Stimulated activated naive CD8-positive, alpha-beta T cell treated with anti-CD3 and anti-CD28 coated beads, Interleukin-15, Interleukin-2, amounts not matched to agents 100 U/mL and 50 U/mL, for 24 hours (primary cell): ENCODE data around the gene PMM1.
"Not testable (repeated sequence)": the region's sequence is repeated elsewhere in the genome, so short reads cannot be mapped to it uniquely, and the experiment has no call there.

ENCODE experiments used
- ATAC-seq: fragments of 150-1000 bp; cut with Tn5 transposase; one replicate; pipeline ENCODE4 v1.10.0; 2021
- DNase-seq: peaks from one replicate; pipeline ENCODE4 v3.0.0; 2021

Gene PMM1

DNA sequence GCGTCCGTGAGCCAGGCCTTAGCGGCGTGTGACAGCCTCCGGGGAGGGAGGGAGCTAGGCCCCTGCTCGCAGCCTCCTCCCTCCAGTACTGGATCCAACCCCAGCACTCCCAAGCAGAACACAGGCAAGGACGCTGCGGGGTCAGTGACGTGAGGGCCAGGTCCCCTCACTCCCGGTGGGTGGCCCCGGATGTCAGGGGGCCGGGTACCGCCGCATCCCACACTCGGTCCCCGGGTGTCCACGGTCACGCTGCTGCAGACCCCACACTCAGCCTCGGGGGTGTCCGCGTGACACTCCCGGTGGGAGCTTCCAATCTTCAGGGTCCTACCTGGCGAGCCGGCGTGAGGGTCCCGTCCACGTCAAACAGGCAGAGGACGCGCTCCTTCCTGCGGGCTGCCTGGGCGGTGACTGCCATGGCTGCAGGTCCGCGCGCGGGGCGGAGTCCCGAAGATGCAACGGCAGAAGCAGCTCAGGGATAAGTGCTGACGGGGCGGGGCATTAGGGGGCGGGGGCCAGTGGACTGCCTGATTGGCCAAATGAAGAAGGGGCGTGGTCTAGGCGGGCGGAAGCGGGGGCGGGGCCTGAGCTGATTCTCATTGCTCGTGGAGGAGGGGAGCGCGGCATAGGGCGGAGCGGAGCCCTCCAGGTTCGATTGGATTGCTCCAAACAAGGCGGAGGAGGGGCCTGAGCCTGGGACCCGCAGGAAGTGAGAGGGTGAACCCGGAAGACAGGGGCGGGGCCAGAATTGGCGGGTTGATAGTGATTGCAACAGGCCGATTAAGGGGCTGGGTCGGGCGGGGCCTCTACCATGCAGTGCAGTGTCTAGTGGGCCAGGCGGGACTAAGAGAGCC, at the start of gene PMM1:
Gene PMM1 (minus strand): TSS at position 450 of the 851 bp plus-strand sequence. CDS start 35 bp downstream, at position 415.
- ATAC-seq (peak; percentile 99), DNase-seq (peak; percentile 100)

DNA sequence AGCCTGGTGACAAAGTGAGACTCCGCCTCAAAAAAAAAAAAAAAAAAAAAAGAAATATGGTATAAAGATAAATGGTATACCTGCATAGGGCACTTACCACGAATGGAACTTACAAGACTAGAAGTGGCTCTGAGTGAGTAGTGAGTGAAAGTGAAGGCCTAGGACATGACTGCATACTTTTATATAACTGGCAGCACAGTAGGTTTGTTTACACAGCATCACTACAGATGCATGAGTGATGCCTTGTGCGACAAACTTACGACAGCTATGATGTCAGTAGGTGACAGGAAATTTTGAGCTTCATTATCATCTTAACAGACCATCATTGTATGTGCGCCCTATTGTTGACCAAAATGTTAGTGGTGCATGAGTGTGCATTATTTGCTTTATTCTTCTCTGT, 49.1 kb upstream of the PMM1 start:
- DNase-seq, result no peak
- no peak for ATAC-seq

DNA sequence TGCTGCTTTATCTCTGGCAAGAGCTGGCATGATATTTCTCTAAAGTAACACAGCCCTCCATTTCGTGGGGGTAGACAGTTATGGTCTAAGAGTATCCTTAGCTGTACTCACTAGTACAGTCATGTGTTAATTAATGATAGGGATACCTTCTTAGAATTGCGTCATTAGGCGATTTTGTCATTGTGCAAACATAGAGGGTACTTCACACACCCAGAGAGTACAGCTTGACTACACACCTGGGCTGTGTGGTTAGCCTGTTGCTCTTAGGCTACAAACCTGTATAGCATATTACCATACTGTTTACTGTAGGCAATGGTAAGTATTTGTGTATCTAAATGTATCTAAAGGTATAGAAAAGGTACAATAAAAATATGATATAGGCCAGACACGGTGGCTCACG, 48.5 kb upstream of the PMM1 start:
- DNase-seq, result no peak
- no peak for ATAC-seq

DNA sequence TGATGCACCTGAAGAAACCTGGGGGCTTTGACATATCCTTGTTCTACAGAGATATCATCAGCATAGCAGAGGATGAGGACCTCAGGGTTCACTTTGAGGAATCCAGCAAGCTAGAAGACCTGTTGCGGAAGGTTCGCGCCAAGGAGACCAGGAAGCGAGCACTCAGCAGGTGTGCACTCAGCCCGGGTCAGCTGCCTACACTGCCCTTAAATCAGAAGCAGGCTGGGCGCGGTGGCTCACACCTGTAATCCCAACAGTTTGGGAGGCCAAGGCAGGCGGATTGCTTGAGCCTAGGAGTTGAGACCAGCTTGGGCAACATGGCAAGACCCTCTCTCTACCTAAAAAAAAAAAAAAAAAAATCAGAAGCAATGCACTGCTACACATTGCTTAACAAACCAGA, 48.0 kb upstream of the PMM1 start:
- not testable (repeated sequence) for ATAC-seq, DNase-seq

DNA sequence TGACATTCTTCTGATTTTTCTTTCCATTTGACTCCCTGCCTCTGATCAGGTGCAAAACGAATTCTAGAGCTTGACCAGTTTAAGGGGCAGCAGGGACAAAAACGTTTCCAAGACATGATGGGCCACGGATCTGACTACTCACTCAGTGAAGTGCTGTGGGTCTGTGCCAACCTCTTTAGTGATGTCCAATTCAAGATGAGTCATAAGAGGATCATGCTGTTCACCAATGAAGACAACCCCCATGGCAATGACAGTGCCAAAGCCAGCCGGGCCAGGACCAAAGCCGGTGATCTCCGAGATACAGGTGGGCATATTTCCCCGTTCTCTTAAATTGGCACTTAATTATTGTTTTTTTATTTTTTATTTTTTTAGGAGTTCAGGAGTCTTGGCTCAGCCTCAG, 46.8 kb upstream of the PMM1 start:
- ATAC-seq (no peak), DNase-seq (no peak)

DNA sequence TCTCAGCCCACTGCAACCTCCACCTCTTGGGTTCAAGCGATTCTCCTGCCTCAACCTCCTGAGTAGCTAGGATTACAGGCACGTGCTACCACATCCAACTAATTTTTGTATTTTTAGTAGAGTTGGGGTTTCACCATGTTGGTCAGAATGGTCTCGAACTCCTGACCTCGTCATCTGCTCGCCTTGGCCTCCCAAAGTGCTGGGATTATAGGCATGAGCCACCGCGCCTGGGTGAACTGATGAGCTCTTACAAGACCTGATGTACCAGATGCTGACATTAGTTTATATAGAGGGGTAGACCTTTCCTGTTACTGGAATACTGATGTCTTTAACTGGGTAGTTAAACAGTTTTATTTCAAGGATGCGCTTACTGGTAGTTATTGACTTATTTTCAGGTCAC, 45.0 kb upstream of the PMM1 start:
- ATAC-seq, DNase-seq: not testable (repeated sequence)

DNA sequence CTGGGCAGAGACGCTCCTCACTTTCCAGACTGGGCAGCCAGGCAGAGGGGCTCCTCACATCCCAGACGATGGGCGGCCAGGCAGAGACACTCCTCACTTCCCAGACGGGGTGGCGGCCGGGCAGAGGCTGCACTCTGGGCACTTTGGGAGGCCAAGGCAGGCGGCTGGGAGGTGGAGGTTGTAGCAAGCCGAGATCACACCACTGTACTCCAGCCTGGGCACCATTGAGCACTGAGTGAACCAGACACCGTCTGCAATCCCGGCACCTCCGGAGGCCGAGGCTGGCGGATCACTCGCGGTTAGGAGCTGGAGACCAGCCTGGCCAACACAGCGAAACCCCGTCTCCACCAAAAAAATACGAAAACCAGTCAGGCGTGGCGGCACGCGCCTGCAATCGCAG, 42.0 kb upstream of the PMM1 start:
- not testable (repeated sequence) for ATAC-seq, DNase-seq

DNA sequence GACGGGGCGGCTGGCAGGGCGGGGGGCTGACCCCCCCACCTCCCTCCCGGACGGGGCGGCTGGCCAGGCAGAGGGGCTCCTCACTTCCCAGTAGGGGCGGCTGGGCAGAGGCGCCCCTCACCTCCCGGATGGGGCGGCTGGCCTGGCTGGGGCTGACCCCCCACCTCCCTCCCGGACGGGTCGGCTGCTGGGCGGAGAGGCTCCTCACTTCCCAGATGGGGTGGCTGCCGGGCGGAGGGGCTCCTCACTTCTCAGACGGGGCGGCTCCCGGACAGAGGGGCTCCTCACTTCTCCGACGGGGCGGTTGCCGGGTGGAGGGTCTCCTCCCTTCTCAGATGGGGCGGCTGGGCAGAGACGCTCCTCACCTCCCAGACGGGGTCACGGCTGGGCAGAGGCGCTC, 41.5 kb upstream of the PMM1 start:
- ATAC-seq, DNase-seq: not testable (repeated sequence)

DNA sequence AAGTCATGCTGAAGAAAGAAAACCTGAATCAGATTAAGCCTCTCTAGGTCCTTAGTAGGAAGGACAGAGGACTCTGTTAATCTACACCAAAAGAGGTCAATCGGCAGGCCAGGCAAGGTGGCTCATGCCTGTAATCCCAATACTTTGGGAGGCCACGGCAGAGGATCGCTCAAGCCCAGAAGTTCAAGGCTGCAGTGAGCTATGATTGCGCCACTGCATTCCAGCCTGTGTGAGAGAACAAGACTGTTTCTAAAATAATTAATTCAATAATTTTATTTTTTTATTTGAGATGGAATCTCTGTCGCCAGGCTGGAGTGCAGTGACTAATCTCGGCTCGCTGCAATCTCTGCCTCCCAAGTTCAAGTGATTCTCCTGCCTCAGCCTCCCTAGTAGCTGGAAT, 35.9 kb upstream of the PMM1 start:
- no peak for DNase-seq
- ATAC-seq, result no peak

DNA sequence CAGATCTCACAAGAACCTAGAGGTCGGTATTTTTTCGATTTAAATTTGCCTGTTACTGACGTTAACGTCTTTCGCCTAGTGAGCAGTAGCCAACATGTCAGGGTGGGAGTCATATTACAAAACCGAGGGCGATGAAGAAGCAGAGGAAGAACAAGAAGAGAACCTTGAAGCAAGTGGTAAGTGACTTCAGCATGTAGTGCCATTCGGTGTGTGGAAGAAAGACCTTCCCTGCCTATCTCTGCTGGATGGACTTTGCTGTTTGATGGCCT, 32.2 kb upstream of the PMM1 start:
- no peak for DNase-seq
- no peak for ATAC-seq

DNA sequence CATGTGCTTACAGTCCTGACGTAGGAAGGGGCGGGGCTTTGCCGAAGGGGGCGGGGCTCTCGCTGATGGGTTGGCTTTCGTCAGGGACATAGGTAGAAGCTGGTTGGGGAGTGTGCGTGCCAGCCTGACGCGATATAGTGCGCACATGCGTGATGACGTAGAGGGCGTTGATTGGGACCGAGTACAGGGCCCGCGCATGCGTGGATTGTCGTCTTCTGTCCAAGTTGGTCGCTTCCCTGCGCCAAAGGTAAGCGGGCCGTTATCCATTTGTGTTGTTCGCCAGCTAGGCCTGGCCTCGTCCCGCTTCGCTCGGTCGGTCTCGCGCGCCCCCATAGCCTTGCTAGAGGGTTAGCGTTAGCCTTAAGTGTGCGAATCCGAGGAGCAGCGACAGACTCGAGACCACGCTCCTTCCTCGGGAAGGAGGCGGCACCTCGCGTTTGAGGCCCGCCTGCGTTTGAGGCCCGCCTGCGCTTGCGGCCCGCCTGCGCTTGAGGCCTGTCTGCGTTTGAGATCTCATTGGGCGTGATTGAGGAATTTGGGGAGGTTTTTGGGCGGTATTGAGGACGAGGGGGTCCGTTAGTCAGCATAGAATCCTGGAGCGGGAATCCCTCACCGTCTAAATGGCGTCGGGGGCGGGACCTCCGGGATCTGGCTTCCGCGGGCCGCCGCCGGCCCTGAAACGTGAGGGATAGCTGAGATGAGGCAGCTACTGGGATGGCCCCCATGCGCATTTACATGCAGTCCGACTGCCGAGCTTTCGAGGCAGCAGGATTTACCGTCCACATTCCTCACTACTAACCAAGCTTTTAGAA, 31.7 kb upstream of the PMM1 start, which contains the start of gene XRCC6:
Gene XRCC6 (plus strand): TSS at position 197 of the 812 bp plus-strand sequence. CDS start 710 bp downstream, outside the sequence.
- peak; percentile 100 for DNase-seq
- peak; percentile 95 for ATAC-seq

DNA sequence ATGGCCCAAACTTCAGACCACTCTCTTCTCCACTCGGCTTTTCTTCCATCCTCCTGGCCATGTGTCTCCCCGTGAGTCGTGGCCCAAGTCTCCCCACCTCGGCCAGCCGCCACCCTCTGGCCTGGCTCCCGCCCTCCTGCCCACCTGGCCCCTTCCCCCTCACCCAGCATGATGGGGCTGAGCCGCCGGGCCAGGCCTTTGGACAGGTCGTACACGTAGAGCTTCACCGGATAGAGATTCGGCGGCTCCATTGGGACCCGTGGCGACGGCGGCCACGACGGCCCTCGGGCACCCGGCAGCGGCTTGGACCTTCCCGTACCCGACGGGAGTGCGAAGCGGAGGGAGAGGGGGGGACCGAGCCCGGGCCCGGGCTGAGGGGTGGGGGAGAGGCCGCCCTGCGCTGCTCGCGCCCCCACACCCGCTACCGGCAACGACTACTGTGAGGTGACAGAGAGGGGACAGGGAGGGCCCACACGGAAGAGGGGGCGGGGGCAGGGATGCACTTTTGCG, 31.0 kb upstream of the PMM1 start, which contains the start of gene DESI1:
Gene DESI1 (minus strand): TSS at position 455 of the 510 bp plus-strand sequence. CDS start 204 bp downstream, at position 251.
- no peak for DNase-seq
- peak; percentile 33 for ATAC-seq

DNA sequence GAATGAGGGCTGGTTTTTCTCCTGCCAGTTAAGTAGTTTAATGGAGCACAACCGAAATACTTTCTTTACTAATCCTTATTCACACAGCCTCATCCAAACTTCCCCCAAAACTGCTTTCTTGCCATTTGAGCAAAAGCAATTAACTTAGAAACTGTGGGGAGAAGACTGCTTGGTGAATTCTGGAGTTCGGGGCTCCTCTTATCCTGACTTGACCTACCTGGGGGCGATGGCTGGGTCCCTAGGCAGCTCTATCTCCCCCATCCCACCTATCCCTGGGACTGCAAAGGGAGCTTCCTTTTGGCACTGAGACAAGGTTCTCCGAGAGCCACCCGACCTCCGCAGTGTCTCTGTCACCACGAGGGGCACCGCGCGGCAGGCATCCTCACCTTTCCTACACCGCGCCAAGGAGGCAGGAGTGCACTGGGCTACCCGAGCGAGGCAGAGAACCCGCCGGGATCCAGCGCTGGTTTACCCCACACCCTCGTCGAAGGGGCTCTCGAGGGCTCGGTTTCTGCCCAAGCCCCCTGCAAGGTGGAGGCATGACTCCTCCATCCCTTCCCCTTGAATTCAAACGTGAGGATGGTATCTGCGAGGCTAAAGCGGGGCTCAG, 30.4 kb upstream of the PMM1 start:
- DNase-seq, result peak; percentile 65
- ATAC-seq, result peak; percentile 25

DNA sequence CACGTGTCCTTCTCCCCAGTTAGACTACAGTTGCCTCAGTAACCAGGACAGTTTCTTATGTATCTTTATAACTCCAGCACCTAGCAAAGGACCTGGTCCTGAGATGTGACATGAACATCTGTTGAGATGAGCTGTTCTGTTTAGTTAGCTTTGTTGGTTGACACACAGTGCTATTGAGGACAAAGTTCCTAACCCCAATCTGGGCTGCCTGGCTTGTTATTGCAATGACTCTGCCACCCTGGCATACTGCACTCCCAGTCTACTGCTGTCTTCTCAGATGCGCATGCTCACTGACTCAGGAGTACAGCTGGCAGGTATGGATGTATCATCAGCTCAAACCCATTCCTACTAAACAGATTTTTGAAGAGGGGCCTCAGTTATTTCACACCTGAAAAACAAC, 23.8 kb upstream of the PMM1 start:
- ATAC-seq (no peak), DNase-seq (no peak)

DNA sequence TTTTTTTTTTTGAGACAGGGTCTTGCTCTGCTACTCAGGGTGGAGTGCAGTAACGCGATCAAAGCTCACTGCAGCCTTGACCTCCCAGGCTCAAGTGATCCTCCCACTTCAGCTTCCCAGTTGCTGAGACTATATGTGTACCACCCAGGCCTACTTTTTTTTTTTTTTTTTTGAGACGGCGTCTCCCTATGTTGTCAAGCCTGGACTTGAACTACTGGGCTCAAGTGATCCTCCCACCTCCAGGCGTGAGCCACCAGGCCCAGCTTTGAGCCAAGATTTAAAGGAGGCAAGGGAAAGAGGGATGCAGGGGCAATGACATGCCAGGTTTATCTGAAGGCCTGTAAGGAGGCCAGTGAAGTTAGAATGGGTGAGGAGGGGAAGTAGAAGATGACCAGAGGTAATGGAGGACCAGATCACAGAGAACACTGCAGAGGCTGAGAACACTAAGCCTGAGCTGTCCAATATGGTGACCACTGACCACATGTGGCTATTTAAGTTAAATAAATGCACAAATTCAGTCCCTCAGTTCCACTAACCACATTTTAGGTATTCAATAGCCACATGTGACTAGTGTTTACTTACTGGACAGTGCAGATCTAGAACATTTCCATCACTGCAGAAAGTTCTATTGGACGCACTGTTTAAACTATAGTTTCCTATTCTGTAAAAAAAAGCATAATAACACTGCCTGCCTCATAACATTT, 23.1 kb upstream of the PMM1 start:
- ATAC-seq (no peak), DNase-seq (no peak)

DNA sequence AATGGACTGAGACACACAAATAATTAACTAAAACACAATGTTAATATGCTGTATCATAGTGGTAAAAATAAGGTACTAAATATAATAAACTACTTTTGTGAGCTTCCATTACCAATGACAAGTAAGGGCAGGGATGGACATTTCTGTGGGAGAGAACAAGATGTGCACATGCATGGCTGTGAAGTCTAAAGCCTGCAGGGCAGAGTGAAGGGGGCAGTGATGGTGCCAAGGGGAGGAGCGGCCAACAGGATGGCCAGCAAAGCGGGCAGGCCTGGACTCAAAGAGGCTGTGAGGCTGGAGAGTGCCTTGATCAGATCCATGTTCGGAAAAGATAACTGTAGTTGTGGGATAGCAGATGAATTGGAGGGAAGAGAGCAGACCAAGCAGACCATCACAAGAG, 18.7 kb upstream of the PMM1 start:
- no peak for ATAC-seq
- no peak for DNase-seq

DNA sequence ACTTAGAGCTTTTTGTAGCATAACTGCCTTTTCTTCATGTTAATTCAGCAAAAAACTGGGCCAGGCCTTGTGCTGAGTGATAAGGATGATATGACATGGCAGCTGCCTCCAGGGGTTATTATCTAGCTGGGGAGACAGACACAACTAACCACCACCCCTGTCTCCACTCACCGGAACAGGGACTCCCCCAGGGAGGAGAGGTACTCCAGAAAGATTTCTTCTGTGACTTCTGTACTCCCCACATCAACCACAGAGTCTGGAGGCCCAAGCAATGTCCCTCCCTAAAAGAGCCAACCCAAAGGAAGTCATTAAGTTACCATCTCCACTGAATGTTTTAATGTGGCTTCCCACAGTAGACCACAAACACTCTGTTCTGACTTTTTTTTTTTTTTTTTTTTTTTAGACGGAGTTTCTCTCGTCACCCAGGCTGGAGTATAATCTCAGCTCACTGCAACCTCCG, 14.3 kb upstream of the PMM1 start:
- DNase-seq, result peak; percentile 74
- peak; percentile 100 for ATAC-seq

DNA sequence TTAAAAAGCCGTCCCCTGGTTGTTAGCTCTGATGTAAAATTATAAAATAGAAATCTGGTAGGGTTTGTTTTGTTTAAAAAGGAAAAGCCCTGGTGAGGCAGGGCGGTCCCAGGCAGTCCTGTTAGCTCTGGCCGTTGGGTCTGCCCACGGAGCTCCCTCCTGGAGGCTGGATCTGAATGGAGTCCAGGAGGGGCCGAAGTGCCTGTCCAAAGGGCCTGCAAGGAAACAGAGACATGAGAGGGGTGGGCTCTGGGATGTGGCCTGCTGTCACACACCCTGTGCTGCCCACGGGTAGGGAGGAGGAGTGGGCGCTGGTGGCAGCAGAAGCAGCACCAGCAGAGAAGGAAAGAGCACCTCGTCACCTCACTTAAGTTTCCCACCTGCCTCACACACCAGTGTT, 11.3 kb upstream of the PMM1 start:
- ATAC-seq (no peak), DNase-seq (no peak)

DNA sequence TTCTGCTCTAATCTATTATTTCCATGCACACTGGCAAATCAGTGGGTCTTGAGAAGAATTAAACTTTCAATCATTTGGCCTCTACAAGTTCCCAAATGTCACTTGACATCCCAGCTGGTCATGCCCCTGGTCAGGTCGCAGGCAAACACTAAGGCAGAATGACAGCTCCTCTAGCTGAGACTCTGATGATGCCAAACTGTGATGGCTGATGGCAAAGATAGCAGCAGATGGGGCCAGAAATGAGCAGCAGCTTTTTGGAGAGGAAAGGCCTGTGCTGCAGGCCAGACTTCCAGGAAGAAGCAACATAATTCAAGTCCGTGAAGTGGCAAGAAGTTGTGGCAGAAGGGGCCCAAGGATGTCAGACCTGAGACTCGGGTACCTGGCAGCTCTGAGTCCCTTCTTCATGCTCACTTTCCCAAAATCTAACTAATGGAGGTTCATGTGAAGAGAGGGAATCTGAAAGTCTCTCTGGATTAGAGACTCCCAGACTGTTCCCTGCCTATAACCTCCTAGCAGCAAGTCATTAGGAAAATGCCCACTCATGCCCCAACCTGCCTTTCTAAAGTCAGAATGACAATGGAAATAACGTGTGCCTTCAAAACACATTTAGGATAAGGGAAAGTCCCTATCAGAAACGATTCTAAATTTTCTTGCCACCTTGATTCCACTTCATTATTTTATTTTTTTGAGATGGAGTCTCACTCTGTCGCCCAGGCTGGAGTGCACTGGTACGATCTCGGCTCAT, 9.4 kb upstream of the PMM1 start:
- DNase-seq, result no peak
- no peak for ATAC-seq

DNA sequence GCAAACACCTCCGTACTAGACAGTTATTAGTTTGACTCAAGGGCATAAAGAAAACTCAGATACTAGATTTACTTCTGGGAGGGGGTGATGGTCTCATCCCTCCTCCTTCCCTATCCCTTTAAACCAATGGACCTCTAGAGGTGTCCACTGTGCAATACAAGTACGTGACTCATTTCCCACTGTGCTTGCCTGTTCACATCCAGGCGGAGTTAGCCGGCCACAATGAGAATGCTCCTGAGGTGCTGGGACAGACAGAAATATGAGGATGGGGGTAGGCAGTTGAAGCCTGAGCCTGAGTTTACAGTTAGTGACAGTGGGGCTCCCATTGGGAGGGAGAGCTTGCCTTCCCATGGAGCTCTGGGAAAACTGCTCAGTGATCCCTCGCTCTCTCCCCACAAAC, 8.4 kb upstream of the PMM1 start:
- DNase-seq, result no peak

DNA sequence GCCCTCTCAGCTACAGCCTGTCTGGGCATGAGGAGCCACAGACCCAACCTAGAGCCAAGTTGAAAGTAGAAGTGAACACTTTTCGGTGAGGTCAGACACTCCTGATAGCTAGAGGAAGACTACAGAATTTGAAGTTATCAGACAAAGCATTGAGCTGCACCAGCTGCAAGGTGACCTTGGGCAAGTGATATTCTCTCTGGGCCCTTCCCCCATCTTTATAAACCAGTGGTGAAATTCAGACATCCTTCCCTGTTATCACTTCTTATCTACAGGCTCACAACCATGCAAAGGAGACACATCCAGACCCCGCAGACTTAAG, 8.0 kb upstream of the PMM1 start:
- no peak for ATAC-seq
- DNase-seq, result no peak

More for the DNA sequence above, 8.4 kb upstream of the PMM1 start:
- no peak for ATAC-seq
